ENCODE data around the gene YKT6.

YKT6 gene

DNA sequence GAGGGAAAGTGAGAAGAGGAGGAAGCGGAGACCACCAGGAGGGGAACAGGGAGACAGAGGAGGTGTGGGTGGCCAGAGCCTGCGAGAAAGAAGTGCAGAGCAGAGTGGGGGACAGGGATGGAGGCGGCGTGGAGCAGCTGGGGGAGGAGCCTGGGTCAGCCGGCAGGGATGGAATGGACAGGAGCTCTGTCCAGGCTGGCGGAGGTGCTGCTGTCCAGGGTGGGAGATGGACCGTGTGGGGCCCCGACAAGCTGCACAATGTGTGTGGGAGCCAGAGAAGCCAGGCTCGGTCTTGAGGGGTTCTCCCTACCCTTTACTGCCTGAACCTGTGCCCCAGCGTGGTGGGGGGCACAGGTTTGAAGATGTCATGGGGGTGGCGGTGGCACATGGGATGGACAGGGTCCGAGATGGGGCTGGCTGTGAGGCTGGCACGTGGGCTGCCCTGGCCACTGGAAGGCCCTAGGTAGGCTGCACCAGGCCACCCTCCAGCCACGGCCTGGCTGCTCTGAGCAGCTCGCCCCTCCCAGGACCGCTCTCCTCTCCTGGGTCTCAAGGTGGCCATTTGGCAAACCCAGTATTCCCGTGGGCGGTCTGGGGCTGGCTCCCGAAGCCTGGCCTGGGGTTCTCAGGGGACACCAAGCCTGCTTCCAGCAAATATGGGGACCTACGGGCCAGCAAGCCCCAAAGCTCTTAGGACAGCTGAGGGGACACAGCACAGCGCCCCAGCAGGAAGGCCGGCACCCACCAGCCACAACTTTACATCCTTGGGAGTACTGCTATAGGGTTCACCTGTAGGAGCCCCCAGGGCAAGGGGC lies 32.3 kb downstream of the YKT6 start:
- DNase-seq (ENCODE audit: low read depth), result no peak

- no peak for DNase-seq (ENCODE audit: low read depth)
Observed at GRCh38 chr7:44235066-44235465, 34.3 kb downstream of the YKT6 start.

- no peak for DNase-seq (ENCODE audit: low read depth)
Observed at GRCh38 chr7:44235582-44236332, 35.0 kb downstream of the YKT6 start.

DNA sequence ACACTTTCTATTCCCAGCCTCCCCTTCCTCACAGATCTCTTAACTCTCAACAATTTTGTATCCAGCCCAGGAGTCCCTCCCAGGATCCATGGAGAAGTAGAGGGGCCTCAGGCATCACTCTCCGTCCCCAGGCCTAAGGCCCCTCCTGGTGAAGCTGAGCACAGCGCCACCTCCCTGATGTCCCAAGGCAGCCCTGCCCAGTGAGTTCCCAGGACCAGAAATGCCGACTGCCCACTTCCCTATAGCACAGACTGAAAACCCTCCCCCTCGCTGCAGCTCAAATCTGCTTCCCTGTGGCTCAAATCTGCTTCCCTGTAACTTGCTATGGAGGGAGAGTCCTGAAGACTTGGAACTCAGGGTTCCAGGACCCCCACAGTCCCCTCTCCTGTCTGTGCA lies 35.6 kb downstream of the YKT6 start:
- DNase-seq (ENCODE audit: low read depth), result no peak

DNA sequence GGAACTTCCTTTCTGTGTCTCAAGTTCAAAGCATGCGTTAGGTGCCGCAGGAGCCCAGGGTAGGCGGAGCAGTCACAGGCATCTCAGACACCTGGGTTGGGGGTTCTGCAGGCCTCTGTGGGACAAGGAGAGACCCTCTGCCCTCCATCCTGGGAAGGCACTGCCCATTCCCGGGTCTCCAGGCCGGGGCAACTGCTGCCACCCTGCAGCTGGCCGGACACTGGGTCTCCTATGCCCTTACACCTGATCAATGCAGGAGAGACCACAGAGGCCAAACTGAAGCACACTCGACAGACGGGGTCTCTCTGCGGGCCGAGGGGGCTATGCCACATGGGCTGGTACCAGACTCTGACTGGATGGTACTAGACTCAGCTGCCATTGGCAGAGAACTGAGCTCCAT lies 36.9 kb downstream of the YKT6 start:
- DNase-seq (ENCODE audit: low read depth), result no peak

DNA sequence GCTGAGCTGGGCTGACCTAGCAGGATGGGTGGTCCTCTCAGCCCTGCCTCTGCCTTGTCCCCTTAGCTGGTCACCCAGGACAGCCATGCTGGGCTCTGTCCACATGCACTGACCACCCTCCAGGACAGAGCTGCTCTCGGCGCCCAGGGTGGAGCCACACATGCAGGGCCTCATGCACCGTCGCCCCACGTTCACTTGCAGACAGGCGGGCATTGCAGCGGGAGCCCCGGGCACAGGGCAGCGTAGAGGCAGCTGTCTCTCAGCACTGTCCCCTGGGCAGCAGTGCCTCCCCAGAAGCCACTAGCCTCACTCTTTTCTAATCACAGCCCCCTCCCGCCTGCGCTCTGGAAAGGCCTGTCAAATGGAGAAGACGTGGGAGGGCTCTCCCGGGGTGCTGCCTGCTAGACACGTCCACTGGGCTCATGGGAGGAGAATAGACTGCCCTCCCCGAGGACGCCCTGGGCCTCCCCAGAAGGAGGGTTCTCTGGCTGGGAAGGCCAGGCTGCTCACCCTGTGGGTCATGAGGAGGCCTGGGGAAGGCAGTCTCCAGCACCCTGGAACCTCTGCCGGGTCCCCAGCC lies 37.4 kb downstream of the YKT6 start:
- DNase-seq (ENCODE audit: low read depth), result no peak

DNA sequence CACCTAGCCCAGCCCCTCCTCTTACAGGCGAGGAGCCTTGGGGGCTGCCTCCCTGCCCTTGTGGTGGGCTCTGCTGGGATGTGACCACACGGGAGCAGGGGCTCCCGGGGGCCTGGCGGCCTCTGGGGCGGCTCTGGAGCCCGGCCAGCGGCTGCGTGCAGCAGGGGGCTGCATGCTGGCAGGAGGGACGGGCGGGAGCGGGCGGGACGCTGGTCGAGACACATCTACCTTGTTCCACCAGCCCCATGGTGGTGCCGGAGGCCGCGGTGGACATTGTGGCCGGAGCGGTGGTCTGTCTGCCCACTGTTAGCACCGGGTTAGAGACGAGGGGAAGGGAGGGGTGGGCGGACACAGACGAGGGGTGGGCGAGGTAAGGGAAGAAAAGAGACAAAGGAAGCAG lies 38.6 kb downstream of the YKT6 start:
- no peak for DNase-seq (ENCODE audit: low read depth)

DNA sequence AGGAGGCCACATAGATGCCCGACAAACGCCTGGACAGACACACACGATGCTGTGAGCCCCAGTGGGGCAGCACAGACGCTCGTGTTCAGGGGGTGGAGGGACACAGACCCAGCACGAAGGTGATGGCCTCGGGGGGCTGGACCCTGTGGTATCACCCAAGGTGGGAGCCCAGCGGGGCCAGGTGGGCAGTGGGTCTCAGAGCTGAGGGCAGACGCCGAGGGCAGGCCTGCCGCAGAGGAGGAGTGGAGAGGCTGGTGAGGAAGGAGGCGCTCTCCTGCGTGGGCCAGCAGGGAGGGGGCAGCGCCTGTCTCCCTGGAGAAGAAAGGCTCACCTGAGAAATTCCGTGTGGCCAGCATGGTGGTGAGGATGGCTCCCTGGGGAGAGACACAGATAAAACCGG lies 39.6 kb downstream of the YKT6 start:
- no peak for DNase-seq (ENCODE audit: low read depth)

DNA sequence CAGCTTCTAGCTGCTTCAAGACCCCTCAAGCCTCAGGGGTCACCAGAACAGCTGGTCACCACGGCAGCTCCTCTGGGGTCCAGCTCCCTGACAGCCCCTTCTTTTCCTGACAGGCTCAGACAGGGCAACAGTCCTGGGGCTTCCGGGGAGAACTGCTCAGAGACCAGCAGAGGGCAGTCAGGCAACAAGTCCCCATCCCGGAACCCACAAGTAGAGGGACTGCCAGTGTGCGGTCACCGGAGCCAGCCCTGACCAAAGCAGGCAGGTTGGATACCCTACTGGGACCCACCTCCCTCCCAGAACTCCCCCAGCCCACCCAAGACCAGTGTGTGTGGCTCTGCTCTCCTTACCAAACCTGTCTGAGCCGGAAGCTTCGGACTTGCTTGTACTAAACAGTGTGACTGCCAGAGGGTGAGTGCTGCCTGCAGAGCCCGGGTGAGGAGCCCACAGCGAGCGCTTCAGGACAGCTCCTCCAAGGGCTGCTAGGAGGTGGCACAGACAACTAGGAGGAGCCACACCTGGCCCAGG lies 40.3 kb downstream of the YKT6 start:
- DNase-seq (ENCODE audit: low read depth), result peak; percentile 13

- DNase-seq (ENCODE audit: low read depth), result no peak
Observed at GRCh38 chr7:44242091-44242490, 41.3 kb downstream of the YKT6 start.

DNA sequence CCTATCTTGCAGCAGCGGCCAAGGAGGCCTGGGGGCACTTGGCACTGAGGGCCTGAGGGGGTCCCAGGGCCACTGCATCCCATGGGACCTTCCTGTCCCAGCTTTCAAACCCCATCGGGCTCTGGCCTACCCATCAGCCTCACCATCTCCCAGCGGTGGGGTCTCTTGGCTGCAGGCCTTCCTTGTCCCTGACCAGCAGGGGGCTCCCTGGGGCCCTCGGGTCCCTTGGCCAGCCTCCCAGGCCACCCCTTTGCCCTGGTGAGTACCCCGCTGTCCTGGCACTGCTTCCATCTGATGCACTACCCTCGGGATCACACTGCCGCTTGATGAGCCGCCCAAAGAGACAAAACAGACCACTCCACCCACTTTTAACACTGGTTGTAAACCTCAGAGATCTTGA lies 43.5 kb downstream of the YKT6 start:
- DNase-seq (ENCODE audit: low read depth), result no peak

- DNase-seq (ENCODE audit: low read depth), result no peak
Observed at GRCh38 chr7:44246396-44247113, 45.8 kb downstream of the YKT6 start.

GRCh38 chr7:44247868-44248651 lies 47.3 kb downstream of the YKT6 start:
- no peak for DNase-seq (ENCODE audit: low read depth)

DNA sequence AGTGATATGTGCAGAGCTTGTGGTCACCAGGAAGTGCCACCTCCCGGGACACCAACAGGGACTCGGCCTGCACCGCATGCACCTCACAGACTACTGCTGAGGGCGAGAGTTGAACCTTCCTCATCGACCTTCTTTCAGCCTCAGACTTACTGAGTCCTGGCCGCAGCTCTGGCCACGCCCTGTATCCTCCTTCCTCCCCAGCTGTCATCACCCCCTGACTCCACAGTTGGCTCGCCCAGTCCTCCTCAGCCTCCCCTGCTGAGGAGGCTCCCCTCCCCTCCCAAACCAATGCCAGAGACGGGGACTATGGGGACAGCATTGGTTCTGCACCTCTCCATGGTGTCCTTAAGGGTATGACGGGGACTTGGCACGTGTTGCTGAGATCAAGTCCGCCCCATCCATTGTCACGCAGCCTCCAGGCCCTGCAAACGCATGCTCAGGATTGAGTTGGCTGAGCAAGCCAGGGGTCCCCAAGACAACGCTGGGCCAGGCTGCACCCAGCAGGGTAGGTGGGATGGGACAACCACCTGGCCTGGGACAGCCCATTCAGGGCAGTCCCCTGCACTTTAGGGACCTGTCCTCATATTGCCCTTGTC lies 49.0 kb downstream of the YKT6 start:
- no peak for DNase-seq (ENCODE audit: low read depth)

GRCh38 chr7:44251269-44251668 lies 50.5 kb downstream of the YKT6 start:
- DNase-seq (ENCODE audit: low read depth), result no peak

- DNase-seq (ENCODE audit: low read depth), result no peak
Observed at GRCh38 chr7:44251881-44252280, 51.1 kb downstream of the YKT6 start.

DNA sequence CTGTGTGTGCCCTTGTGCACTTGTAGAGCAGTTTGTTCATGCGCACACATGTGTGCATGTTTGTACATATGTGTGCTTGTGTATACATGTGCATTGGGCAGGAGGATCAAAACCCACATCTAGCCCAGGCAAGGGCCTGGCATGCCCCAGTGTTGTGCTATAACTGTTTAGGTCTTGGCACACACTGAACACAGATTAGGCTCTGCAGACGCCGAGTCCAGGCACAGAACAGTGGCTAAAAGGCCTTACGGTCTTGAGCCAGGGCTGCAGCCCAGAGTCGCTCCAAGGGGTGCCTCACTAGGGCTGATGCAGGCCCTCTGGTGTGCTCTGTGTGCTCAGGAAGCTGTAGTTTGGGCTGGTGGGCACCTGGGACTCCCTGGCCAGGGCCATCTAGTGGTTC lies 55.7 kb downstream of the YKT6 start:
- DNase-seq (ENCODE audit: low read depth), result no peak

DNA sequence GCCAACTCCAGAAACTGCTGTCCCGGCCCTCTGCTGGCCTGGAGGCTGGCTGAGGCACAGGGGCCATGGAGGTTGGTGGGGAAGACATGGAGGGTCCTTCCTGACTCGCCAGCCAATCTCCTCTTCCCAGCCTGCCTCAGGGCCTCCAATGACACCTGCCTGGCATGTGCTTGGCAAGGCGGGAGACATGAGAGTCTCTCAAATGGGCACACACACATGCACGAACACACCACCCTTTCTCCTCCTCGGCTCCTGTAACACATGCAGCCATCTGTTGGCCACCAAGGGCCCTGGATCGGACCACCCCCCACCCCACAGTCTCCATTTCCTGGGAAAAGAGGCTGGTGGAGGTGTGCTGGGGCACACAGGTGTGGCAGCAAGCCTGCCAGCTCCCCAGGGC lies 56.4 kb downstream of the YKT6 start:
- no peak for DNase-seq (ENCODE audit: low read depth)

DNA sequence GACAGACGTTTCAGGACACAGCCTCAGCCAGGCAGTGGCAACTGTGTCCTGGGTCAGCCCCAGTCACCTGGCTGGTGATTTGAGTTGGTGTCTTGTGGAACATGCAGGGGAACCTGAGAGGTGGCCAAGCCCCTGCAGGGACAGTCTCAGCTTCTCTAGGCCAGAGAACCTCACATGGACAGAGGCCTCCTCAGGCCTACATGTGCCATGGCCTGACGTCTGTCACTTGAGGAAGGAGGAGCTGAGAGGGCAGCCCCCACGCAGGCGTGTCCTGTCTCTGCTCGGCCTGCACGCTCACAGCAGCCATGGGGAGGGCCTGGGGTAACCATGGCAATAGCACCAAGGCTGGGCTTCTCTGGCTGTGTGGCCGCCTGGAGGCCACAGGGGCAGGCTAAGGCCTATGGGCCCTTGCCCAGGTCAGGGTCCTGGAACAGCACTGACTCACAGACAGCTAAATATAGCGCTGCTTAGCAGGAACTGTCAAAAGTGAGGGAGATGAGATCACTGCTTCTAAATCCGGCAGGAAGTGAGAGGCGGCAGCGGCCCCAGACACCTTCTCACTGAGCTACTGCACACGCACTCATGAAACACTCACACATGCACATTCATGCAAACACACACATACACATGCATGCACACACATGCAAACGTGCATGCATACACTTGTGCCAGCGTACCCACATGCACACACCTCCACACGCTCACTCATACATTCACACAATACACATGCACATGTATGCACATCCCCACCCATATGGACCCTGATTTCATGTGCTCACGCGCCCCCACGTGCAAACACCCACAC lies 57.0 kb downstream of the YKT6 start:
- DNase-seq (ENCODE audit: low read depth), result peak; percentile 37

- DNase-seq (ENCODE audit: low read depth), result no peak
Observed at GRCh38 chr7:44258423-44258760, 57.6 kb downstream of the YKT6 start.

All from stimulated activated CD8-positive, alpha-beta memory T cell treated with anti-CD3 and anti-CD28 coated beads, Interleukin-15, amount 100 ng/mL, for 24 hours (primary cell).